GM21381 (cell line): ENCODE results near the gene ATG4B.
"Not testable (repeated sequence)": the region's sequence is repeated elsewhere in the genome, so short reads cannot be mapped to it uniquely, and the experiment has no call there.

Experiments
- ATAC-seq: cut with Tn5 transposase; IDR thresholded peaks from one replicate; pipeline ENCODE4 v1.9.1; 2021; ENCODE audit warnings: mild to moderate bottlenecking, moderate library complexity; ENCODE audit not compliant: unreplicated experiment

ATG4B gene

GRCh38 chr2:241660593-241661213, 23.2 kb downstream of the ATG4B start:
- no peak for ATAC-seq

- ATAC-seq: not testable (repeated sequence)
These were observed 25.2 kb downstream of the ATG4B start for GRCh38 chr2:241662731-241663130.

DNA sequence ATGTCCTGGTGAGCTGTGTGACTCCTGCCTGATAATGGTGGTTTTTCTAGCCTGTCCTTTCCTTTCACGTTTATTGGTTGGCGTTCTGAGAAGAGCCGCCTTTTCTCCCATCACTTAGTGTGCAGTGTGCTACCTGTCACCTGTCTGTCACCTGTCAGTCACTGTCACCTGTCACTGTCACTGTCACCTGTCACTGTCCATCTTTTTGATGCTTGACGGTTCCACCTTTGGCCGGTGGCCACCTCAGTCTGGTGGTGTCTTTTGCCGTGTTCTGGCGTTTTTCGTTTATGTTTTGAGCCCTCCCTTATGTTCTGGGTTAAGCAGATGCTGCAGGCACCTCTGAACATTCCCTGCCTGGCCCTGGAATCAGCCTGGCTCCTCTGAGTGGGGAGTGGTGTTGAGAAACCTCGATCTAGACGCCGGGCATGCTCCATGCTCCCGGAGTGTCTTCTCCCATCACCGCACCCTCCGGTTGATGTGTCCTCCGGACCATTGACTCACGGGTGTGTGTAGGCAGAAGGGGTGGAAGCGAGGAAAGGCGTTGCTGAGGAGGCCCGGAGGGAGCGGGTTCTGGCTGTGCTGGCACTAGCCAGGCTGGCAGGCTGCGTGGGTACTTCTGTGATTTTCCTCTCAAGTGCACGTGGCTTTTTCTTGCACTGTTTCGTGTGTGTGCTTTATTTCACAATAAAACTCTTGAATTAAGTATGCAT, 28.4 kb downstream of the ATG4B start:
- no peak for ATAC-seq

GRCh38 chr2:241666627-241667400, 29.3 kb downstream of the ATG4B start:
- ATAC-seq: no peak

DNA sequence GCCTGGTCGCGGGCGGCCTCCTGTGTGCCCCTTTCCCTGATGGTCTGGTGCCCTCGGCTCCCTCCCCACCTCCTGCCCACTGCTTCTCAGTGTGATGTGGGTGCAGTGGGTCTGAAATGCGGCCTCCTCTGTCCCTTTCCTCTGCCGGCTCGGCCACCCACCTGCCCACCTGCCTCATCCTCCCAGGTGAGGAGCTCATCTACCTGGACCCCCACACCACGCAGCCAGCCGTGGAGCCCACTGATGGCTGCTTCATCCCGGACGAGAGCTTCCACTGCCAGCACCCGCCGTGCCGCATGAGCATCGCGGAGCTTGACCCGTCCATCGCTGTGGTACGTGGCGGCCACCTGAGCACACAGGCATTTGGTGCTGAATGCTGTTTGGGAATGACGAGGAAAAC, 30.9 kb downstream of the ATG4B start:
- ATAC-seq: no peak

DNA sequence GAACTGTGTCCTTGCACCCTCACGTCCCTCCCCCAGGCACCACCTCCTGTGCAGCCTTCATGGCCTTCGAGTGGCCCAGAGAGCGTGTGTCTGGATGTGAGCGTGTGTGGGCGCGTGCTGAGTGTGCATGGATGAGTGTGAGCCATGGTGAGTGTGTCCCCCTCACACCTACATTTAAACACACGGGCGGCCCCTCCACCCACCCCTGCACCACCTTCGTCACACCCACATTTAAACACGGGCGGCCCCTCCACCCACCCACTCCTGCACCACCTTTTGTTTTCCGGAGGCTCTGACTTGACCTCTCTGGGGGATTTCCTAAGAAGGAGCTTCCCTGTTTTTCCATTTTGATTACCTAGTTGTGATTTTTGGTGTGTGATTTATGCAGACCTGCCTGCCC, 31.3 kb downstream of the ATG4B start:
- no peak for ATAC-seq

- ATAC-seq: no peak
These were observed 33.0 kb downstream of the ATG4B start for GRCh38 chr2:241670333-241671110.

DNA sequence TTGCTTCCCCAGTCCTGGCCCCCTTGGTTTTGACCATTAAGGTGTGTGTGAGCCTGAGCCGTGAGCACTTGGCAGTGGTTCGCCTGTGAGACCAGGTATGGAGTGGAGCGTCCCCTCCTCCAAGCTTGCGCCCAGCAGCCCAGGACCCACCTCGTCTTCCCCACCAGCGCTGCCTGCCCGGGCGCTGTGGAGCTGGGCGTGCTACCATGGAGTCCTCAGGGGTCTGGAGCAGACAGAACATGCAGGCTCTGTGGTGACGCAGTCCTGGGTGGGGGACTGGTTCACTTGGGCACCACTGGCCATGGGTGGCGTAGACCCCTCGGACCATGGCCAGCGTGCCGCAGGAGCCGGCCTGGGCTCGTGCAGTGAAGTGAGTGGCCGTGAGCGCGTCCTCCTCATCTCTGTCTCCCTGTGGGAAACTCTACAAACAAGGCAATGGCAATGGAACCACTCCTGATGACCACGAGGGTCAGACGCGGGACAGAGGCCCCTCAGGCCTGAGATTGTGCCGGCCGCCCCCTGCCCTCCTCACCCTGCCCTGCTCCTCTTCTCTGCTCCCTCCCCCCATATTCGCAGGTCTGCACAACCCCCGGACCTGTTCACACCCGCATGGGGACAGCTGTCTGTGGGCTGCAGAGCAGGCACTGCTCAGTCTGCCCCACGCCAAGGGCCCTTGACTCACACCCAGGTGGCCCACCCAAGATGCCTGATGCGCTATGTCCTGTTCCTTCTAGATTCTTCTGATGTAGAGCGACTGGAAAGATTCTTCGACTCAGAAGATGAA, 34.2 kb downstream of the ATG4B start:
- no peak for ATAC-seq

GRCh38 chr2:241672243-241673188, 35.0 kb downstream of the ATG4B start:
- ATAC-seq: no peak

- ATAC-seq: no peak
These were observed 35.7 kb downstream of the ATG4B start for GRCh38 chr2:241673189-241673663.

DNA sequence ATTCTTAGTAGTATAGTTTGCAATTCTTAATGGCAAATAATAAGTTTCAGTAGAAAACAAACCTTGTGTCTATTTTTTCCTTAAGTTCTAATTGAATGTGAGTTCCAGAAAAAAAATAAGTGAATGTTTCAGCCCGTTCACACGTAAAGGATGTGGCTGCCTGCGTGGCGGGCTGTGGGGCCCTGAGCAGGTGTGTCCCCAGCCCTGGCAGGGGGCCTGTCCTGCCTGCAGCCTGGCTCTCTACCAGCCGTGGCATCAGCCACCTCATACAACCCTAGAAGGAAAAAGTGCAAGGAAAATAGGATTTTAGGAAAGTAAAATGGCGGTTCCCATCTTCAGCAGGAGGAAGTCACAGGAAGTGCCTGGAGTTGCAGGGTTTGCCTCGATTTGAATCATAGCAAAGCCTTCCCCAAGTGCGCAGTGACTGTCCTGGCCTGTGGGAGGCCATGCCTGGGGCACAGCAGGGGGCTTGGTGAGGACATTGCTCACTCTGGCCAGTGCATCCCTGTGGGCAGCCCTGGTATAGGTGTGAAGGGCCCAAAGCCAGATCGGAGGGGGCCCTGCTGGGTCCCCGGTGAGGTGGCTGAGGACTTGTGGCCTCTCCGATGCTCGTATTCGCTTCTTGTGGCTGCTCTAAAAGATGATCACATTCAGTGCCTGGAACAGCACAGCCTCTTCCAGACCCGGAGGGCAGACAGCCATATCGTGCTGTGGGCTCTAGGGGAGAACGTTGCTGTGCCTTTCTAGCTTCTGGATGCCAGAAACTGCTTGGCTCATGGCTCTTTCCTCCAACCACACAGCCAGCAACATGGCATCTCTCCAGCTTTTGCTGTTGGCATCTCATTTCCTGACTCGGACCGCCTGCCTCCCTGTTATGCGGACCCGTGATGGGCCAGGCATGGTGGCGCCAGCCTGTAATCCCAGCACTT, 36.6 kb downstream of the ATG4B start:
- ATAC-seq: no peak

DNA sequence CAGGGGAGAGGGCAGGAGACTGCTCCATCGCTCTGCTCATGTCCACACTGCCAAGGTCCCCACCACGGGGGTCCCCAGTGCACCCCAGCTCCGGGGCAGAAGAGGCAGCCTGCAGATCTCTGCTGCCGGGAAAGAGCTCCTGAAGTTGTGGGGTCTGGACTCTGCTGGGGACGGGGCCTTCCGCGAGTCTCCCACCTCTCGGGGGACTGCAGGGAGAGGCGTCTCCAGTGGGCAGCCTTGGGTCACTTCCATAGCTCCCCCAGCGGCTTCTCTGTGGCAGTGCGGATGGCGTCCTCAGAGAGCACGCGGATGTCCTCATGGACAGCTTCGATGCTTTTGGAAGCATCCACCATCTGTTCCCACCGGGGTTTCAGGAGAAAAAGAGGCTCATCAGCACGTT, 38.4 kb downstream of the ATG4B start:
- ATAC-seq: no peak

- ATAC-seq: no peak
These were observed 39.2 kb downstream of the ATG4B start for GRCh38 chr2:241676665-241677064.

- ATAC-seq: no peak
These were observed 39.9 kb downstream of the ATG4B start for GRCh38 chr2:241677392-241677791.

GRCh38 chr2:241678307-241678706, 40.8 kb downstream of the ATG4B start:
- no peak for ATAC-seq

- ATAC-seq: no peak
These were observed 41.5 kb downstream of the ATG4B start for GRCh38 chr2:241678784-241679540.

DNA sequence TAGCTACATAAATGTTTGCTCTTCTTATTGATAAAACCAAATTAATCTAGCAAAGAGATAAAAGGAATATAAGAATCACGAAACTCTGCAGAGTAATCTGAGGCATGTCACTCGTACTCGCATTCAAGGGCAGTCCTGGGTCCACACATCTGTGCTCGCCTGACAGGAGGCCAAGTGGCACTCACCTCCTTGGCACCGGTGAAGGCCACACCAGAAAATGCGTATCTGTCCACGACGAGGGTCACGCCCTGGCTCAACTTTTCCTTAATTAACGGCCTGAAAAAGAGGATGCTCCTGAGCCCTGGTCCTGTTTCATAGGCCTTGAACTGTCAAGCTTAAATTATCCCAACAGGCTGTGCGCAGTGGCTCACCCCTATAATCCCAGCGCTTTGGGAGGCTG, 42.6 kb downstream of the ATG4B start:
- no peak for ATAC-seq
